Fibroblast of lung (primary cell): Measurements from ENCODE around the gene LMO2.

ENCODE experiments used
- EZH2 ChIP-seq: IDR thresholded peaks from 2 replicates; pipeline ENCODE4 v1.5.1; 2012; ENCODE audit warnings: low read length, control low read depth, mild to moderate bottlenecking; ENCODE audit errors: missing control alignments
- TF ChIP-seq, protein P1 (sequence below), 2 donors: IDR thresholded peaks in 1 of 2; conservative IDR thresholded peaks in 1 of 2; 1 replicate in 1 of 2; 2 replicates in 1 of 2; pipeline ENCODE4 v1.5.1; 2011 to 2012; ENCODE audit warnings: low read length in 2 of 2, control low read depth in 1 of 2, inconsistent platforms in 1 of 2, low read depth in 1 of 2, mild to moderate bottlenecking in 1 of 2

DNA sequence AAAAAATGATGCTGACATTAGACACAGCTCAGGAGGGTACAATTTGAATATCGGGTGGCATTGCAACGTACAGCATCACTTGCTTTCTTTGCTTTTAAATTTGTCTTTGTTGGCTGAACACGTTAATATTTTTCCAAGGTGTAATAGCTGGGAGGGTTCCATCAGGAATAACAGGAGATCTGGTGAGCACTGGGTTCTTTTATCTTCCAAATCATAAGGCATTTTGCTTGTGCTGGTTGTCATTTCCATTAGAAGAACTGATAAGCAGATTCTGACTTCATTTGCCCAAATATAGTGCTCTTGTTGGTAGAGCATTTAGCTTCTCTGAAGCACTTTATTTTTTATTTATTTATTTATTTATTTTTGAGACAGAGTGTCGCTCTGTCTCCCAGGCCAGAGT is 48.9 kb downstream of the LMO2 start:
- TF ChIP-seq, protein P1, sequence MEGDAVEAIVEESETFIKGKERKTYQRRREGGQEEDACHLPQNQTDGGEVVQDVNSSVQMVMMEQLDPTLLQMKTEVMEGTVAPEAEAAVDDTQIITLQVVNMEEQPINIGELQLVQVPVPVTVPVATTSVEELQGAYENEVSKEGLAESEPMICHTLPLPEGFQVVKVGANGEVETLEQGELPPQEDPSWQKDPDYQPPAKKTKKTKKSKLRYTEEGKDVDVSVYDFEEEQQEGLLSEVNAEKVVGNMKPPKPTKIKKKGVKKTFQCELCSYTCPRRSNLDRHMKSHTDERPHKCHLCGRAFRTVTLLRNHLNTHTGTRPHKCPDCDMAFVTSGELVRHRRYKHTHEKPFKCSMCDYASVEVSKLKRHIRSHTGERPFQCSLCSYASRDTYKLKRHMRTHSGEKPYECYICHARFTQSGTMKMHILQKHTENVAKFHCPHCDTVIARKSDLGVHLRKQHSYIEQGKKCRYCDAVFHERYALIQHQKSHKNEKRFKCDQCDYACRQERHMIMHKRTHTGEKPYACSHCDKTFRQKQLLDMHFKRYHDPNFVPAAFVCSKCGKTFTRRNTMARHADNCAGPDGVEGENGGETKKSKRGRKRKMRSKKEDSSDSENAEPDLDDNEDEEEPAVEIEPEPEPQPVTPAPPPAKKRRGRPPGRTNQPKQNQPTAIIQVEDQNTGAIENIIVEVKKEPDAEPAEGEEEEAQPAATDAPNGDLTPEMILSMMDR (conservative IDR thresholded peaks at IDR 0.05 in 1 of 2, IDR thresholded peaks at IDR 0.05 in 1 of 2; ENCODE audit: low read depth in 1 of 2, low read length in 2 of 2) = no peak
- no peak for TF ChIP-seq EZH2
